NCI-H1694 (cell line): Measurements from ENCODE around the gene SNU13.
"Not testable (repeated sequence)": the region's sequence is repeated elsewhere in the genome, so short reads cannot be mapped to it uniquely, and the experiment has no call there.

ENCODE experiments used
- DNase-seq: peaks from one replicate; lab custom pipeline; 2025; lab: John Stamatoyannopoulos, UW

Gene SNU13

DNA sequence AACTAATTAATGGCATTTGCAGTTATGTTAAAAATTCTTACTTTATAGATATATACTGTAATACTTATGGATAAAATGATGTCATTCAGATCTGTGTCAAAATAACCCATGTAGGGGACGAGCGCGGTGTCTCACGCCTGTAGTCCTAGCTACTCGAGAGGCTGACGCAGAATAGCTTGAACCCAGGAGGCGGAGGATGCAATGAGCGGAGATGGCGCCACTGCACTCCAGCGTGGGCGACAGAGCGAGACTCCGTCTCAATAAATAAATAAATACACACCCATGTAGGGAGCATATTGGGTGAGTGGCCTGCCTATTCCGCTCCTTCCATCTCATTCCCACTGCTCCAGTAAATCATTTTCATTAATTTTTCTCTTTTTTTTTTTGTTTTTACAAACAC lies 7.1 kb downstream of the SNU13 start:
- DNase-seq, result no peak

DNA sequence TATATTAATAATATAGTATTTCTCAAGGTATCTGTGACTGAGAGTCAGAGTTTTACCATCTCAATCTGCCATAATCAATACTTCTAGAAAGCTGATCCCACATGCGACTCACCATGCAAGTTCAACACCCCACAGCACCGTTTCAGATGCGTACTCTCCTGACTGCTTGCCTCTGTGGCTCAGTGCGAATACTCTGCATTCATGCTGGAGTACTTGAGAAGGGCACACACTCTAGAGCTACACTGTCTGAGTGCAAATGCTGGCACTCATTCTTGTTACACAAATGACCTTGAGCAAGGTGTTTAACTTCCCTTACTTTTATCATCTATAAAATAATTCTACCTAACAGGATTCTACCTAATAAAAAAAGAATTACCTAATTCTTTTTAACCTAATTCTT lies 12.5 kb downstream of the SNU13 start:
- no peak for DNase-seq

DNA sequence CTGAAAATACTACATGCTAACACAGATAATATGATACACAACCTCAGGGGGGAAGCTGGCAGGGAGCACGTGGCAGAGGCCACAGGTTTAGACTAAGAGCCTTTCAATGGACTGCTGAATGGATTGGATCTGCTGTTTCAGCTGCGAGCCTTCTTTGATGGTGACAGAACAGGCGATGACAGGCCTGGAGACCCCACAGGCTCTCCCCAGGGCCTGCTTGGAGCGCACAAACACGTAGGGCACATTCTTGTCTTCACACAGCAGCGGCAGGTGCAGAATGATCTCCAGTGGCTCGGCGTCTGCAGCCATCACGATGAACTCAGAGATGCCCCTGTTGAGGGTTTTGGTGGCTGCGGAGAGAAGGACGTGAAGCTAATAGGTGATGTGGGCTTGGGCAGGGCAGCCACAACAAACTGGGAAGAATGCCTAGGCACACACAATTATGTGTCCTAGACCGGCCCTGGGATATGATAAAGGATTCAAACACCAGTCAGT lies 13.8 kb downstream of the SNU13 start:
- no peak for DNase-seq

DNA sequence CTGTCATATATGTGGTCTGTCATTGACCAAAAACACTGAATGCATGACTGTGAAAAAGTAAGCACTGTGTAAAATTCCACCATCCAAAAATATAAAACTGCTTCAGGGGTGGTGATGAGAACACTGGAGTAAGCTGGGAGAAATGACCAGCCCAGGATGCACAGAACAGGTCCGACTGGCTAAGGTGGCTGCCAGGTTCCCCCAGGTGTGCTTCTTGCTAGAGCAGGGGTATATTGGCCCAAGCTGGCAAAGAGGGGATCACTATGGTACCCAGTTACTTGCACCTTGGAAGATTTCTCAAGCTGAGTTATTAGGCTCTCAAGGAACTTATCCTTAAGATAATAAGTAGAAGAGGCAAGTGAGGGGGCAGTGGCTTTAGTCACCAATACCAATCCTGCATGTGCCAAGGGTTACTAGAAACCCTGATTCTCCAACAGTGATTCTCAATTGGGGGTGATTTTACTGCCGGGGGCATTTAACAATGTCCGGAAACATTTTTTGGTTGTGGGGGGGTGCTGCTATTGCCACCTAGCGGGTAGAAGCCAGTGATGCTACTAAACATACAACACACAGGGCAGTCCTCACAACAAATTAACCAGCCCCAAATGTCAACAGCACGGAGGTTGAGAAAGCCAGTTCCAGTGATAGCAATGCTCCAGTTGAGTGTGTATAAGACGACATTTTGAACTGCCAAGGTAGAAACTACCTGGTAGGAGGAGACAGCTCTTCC lies 15.7 kb downstream of the SNU13 start:
- DNase-seq, result no peak

DNA sequence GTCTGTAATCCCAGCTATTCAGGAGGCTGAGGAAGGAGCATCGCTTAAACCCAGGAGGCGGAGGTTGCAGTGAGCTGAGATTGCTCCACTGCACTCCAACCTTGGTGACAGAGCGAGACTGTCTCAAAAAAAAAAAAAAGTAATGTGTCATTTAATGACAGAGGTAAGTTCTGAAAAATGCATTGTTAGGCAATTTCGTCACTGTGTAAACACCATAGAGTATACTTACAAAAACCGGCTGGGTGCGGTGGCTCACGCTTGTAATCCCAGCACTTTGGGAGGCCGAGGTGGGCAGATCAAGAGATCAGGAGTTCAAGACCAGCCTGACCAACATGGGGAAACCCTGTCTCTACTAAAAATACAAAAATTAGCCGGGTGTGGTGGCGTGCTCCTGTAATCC lies 16.6 kb downstream of the SNU13 start:
- not testable (repeated sequence) for DNase-seq

DNA sequence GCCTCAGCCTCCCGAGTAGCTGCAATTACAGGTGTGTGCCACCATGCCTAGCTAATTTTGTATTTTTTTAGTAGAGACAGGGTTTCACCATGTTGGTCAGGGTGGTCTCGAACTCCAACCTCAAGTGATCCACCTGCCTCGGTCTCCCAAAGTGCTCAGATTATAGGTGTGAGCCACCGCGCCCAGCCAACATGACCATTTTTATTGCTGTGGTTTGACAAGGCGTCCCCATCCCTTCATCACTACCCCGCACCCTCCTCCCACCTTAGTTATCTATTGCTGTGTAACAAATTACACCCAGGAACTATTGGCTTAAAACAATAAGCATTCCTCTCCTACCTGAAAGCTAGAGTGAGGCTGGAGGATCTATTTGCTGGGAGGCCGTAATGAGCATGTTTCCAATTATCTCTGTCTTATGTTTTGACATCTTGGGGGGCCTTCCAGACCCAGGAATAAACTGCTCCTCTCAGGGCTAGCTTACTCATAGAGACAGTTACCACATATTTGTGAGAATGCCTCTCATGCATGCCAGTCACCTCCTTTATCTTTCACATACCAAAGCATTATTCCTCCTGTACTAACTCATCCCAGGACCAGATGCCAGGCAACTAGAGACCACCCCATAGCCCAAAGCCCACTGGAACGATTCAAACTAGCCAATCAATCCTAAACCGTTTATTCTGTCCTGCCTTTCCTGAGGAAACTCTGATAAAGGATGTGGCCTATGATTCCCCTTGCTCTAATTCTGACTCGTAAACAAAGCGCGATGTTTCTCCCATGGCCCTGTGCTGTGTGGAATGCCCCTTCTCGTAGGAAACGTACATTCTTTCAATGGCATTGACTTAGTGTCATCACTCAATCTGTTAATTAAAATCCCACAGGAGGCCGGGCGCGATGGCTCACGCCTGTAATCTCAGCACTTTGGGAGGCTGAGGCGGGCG lies 19.4 kb downstream of the SNU13 start:
- no peak for DNase-seq

DNA sequence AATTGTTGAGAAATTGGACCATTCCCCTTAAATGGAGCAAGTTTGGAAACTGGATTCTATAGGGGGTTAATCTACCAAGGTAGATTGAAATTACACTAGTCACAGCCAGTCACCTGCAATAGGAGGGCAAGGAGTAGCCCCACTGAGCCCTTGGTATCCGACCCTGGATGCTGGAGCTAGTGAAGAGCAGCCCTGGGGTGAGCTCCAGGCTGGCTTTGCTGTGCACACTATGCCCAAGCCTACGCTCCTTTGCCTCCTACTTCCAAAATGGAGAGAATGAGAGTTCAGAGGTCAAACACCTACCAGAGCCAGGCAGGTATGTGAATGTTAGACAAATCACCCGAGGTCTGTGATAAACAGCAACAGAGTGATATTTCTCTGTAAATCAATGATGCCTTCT lies 23.7 kb downstream of the SNU13 start:
- no peak for DNase-seq

DNA sequence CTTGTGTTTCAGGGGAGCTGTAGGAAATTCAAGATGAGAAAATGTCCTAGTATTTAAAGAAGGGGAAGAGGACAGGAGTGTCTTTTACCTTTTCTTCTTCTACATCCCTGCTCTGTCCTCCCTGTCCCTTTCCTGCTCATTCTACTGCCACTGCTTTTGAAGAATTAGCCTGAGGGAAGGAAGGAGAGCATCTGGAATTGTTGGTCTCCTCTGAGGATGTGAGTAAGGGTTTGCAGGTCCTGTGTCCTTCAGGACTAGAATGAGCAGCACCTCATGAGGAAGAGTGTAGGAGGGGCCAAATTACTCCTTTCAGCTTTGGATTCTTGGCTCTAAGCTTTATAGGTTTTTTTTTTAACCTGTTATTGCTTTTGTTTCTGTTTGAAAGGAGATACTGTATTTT lies 24.2 kb downstream of the SNU13 start:
- DNase-seq, result no peak

DNA sequence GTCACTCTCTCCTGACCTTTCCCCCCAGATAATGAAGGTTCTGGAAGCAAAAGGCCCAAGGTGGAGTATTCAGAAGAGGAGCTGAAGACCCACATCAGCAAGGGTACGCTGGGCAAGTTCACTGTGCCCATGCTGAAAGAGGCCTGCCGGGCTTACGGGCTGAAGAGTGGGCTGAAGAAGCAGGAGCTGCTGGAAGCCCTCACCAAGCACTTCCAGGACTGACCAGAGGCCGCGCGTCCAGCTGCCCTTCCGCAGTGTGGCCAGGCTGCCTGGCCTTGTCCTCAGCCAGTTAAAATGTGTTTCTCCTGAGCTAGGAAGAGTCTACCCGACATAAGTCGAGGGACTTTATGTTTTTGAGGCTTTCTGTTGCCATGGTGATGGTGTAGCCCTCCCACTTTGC lies 25.1 kb downstream of the SNU13 start:
- DNase-seq, result not testable (repeated sequence)

DNA sequence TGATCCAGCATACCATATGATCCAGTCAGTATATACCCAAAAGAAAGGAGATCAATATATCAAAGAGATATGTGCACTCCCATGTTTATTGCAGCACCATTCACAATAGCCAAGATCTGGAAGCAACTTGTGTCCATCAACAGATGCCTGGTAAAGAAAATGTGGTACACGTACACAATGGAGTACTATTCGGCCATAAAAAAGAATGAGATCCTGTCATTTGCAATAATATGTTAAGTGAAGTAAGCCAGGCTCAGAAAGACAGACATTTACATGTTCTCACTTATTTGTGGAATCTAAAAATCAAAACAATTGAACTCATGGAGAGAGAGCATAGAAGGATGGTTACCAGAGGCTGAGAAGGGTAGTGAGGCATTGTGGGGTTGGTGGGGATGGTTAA lies 27.0 kb downstream of the SNU13 start:
- DNase-seq, result no peak

DNA sequence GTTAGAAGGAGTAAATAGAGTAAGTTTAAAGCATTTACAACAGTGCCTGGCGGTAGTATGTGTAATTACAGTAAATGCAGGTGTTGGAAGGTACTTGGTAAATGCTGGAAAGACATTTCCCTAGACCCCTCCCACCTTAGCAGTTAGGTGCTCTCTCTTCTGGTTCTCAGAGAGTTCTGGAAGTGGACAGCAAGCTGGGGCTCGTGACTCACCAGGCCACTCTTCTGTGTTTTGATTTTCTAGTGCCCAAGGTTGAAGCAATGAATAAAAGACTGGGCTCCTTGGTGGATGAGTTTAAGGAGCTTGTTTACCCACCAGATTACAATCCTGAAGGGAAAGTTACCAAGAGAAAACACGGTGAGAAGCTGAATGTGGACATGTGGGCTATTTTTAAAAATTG lies 27.6 kb downstream of the SNU13 start:
- DNase-seq, result no peak

DNA sequence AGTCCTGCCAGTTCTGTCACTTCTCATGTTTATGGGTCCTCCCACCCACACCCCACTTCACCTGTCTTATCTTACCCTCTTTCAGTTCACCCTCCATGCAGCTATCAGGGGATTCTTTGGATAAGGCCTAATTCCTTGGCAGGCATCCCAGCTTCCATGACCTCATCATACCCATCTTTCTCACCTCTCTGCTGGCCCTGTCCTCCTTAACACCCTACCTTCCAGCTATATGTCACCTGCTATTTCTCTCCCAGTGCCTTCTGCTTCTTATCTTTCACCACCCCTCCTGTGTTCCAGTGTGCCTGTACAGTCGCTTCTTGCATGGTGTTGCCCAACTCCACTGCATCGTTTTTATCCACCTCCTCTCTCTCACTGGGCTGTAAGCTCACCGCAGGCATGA lies 28.3 kb downstream of the SNU13 start:
- no peak for DNase-seq

DNA sequence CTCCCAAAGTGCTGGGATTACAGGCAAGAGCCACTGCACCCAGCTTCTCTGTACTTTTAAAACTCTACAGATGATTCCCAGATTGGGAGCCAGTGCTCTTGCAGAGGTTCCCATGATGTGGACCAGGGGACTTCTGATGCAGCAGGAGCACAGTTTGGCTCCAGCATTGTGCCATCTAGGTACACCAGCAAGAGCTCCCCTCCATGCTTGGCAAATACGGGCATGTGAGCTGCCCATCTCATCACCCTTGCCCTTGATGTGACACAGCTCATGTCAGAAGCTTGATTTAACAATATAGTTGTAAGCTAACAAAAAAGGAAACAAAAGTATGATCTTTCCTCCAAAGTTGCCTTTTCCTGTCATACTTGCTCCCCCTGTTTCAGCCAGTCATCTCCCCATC lies 28.7 kb downstream of the SNU13 start:
- no peak for DNase-seq

DNA sequence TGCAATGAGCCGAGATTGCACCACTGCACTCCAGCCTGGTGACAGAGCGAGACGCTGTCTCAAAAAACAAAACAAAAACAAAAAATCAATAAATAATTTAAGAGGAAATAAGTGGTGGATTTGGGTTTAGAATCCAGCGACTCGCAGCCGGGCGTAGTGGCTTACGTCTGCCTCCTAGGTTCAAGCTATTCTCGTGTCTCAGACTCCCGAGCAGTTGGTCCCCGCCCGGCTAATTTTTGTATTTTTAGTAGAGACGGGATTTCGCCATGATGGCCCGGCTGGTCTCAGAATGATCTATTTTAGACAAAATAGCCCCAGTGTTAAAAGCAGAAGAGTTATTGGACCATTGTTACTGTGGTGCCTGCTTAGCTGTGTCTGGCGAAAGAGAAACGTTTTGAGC lies 29.8 kb downstream of the SNU13 start:
- no peak for DNase-seq

DNA sequence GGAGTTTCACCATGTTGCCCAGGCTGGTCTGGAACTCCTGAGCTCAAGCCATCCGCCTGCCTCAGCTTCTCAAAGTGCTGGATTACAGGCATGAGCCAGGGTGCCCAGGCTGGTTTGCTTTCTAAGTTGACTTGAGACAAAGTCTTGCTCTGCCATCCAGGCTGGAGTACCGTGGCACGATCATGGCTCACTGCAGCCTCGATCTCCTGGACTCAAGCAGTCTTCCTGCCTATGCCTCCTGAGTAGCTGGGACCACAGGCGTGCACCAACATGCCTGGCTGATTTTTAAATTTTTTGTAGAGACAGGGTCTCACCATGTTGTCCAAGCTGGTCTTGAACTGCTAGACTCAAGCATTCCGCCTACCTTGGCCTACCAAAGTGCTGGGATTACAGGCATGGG lies 31.0 kb downstream of the SNU13 start:
- no peak for DNase-seq

DNA sequence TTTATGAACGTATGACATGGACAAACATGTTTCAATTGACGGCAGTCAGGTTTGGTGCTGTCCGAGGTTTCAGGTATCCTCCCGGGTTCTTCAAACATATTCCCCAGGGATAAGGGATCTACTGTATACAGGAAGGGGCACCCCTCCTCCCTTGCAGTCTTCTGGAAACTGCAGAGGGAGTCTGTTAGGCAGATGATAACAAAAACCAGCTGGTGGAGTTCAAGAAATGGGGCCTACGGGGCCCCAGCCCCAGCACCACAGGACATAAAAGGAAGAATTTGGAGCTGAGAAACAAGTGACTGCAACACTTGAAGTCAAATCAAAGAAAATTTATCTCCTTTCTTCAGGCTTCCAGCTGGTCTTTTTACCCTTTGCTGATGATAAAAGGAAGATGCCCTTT lies 32.1 kb downstream of the SNU13 start:
- no peak for DNase-seq

DNA sequence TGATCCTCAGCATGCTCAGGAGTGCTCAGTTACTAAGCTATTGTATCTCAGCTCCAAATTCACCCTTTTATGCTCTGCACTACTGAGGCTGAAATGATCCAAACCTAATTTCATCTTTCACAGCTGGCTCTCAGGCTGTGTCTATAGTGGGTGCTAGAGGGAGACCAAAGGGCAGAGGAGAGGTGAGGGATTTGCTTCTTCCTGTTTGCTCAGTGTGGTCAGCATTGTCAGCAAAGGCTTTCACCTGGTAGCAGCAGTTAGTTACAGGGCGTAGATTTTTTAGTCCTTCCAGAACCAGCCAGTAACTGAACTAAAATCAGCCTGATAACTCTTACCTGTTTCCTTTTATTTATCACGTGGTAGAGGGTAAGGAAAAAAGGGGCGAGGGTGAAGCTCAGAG lies 34.3 kb downstream of the SNU13 start:
- no peak for DNase-seq

DNA sequence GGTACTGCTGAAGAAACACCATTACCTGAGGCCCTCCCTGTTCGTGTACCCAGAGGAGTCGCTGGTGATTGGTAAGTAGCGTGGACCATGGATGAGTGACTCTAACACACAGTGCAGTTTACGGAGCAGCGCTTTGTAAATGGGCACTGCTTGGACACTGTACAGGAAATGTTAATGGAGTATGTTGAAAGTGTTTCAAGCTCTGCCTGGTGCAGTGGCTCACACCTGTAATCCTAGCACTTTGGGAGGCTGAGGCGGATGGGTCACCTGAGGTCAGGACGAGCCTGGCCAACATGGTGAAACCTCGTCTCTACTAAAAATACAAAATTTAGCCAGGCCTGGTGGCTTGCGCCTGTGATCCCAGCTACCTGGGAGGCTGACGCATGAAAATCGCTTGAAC lies 37.8 kb downstream of the SNU13 start:
- DNase-seq, result no peak

DNA sequence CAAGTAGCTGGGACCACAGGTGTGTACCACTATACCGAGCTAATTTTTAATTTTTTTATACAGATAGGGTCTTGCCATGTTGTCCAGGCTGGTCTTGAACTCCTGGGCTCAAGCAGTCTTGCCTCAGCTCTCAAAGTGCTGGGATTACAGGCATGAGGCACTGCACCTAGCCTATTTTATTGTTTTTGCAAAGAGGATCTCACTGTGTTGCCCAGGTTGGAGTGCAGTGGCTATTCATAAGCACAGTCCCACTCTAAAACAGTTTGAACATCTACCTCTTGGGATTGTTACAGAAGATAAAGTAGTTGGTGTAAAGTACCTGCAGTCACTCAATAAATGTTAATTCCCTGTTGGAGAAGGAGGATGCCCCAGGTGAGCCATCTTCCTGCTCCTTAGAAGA lies 38.4 kb downstream of the SNU13 start:
- no peak for DNase-seq

DNA sequence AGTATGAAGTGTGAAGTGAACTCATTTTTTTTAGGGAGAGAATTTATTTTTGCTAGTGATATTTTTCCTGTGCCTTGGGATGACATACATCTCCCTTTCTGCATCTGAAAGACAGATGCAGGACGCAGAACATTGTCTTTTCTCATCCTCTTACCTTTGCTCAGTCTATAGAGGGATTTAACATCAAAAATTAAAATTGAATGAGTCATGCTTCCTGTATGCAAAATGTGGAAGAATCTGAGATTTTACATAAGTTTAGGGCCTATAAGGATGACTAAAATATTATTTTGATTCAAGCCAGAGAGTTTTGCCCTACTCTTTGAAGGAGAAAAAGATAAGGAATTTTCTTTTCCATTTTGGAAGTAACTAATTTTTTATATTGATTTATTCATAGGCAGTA lies 40.2 kb downstream of the SNU13 start:
- DNase-seq, result no peak

DNA sequence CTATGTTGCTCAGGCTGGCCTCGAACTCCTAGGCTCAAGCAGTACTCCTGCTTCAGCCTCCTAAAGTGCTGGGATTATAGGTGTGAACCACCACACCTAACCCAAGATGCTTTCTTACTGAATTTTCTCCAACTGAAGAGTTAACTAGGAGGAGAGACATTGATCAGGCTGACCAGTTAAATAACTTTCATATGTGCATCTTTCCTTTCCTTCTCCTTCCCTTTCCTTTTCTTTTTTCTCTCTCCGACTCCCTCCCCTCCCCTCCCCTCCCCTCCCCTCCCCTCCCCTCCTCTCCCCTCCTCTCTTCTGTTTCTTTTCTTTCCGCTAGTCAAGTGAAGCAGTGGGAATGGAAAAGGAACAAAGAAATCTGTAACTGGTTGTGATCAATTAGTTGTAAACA lies 40.9 kb downstream of the SNU13 start:
- DNase-seq, result no peak

DNA sequence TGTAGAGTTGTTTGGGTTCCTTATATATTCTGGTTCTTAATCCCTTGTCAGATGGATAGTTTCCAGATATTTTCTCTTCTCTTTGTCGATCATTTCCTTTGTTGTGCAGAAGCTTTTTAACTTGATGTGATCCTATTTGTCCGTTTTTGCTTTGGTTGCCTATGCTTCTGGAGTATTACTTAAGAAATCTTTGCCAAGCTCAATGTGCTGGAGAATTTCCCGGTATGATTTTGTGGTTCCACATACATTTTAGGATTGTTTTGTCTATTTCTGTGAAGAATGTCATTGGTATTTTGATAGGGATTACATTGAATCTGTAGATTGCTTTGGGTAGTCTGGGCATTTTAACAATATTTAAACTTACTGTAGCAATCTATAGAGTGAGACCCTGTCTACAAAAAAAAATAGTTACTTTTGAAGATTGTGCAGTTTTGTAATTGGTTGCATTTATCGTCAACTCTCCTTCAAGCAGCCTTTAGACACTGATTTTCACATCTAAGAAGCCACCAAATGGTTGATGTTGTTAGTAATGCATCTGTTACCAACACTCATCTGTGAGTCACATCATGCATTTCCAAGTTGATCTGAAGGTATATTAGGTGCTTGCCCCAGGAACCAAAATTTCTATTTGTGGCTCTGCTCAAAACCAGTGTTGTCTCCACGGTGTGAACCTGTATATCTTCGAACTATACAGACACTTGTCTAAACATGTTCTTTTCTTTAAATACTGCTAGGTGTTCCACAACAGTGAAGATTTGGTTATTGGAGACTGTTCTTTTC lies 46.1 kb downstream of the SNU13 start:
- DNase-seq, result no peak

DNA sequence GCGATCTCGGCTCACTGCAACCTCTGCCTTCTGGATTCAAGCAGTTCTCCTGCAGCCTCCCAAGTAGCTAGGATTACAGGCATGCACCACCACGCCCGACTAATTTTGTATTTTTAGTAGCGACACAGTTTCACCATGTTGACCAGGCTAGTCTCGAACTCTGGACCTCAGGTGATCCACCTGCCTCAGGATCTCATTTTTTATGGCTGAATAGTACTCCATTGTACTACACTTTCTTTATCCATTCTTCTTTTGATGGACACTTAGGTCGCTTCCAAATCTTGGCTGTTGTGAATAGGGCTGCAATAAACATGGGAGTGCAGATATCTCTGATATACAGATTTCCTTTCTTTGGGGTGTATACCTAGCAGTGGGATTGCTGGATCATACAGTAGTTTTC lies 46.8 kb downstream of the SNU13 start:
- no peak for DNase-seq
